Measurements from ENCODE around the gene TM9SF2. TPM values are rescaled to one million over a fixed set of nuclear protein-coding genes. Genes with fewer than 3 reads are reported as not detected.

Gene TM9SF2
- total RNA-seq, 1 experiment from 2014 or later, result 67.9 TPM

- ChIA-PET POLR2A (no interaction called here), CTCF (no interaction called here)
- intact Hi-C loops (cut with micrococcal nuclease; ENCODE audit: unreplicated experiment), result no loop called here
- DNase-seq (ENCODE audit: low read depth, low spot score) (no peak), ATAC-seq (no peak)
- Histone ChIP-seq H3K36me3 (ENCODE audit: control insufficient read depth, insufficient read depth, low read length) (no peaks in the 10 kb centered on the region), H3K9me3 (ENCODE audit: control insufficient read depth, insufficient read depth, low read depth, low read length) (no peaks in the 10 kb centered on the region; the same call in 1 of the 2 replicates), H3K4me1 (ENCODE audit: control insufficient read depth, insufficient read depth, low read length) (peaks cover 5% of the 10 kb centered on the region), H3K27me3 (ENCODE audit: control insufficient read depth, insufficient read depth, low read length) (no peaks in the 10 kb centered on the region), H3K4me3 (ENCODE audit: low read depth in 2 of 2, low read length in 2 of 2) (no peak overlapping the region), H3K27ac (ENCODE audit: low read length) (no peak overlapping the region)
- BruUV-seq (replicated peaks), result no TSS peak
- in situ Hi-C loops (cut with HindIII; ENCODE audit: low pct_unique_long_range_greater_than_20kb, low sequenced_read_pairs), result no loop called here
- TF ChIP-seq SIN3A (IDR thresholded peaks at IDR 0.05; ENCODE audit: borderline replicate concordance, insufficient read depth, low read depth, low read length), result no peak
- no peak for TF ChIP-seq REST (IDR thresholded peaks at IDR 0.05; ENCODE audit: insufficient read depth in 1 of 2, low read depth in 2 of 2, low read length in 1 of 2)
- no peak for TF ChIP-seq POLR2AphosphoS5 (IDR thresholded peaks at IDR 0.05; ENCODE audit: low read depth, low read length)
- no peak for TF ChIP-seq TCF7L2 (IDR thresholded peaks at IDR 0.05; ENCODE audit: low read depth, low read length)
- TF ChIP-seq, protein P1, sequence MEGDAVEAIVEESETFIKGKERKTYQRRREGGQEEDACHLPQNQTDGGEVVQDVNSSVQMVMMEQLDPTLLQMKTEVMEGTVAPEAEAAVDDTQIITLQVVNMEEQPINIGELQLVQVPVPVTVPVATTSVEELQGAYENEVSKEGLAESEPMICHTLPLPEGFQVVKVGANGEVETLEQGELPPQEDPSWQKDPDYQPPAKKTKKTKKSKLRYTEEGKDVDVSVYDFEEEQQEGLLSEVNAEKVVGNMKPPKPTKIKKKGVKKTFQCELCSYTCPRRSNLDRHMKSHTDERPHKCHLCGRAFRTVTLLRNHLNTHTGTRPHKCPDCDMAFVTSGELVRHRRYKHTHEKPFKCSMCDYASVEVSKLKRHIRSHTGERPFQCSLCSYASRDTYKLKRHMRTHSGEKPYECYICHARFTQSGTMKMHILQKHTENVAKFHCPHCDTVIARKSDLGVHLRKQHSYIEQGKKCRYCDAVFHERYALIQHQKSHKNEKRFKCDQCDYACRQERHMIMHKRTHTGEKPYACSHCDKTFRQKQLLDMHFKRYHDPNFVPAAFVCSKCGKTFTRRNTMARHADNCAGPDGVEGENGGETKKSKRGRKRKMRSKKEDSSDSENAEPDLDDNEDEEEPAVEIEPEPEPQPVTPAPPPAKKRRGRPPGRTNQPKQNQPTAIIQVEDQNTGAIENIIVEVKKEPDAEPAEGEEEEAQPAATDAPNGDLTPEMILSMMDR (IDR thresholded peaks at IDR 0.05), result no peak
These were observed 6.7 kb downstream of the TM9SF2 start for GRCh38 chr13:99507986-99508385.

DNA sequence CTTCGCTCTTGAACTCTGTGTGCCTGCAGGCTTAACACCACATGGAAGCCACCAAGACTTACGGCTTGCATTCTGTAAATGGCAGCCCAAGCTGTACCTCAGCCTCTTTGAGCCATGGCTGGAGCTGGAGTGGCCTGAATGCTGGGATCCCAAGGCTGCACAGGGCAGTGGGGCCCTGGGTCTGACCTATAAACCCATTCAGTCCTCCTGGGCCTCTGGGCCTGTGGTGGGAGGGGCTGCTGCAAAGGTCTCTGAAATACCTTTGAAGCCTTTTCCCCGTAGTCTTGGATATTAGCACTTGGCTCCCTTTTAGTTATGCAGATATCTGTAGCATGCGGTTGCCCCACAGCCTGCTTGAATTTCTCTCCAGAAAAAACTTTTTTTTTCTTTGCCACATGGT, 8.2 kb downstream of the TM9SF2 start:
- no peak for TF ChIP-seq POLR2AphosphoS5 (IDR thresholded peaks at IDR 0.05; ENCODE audit: low read depth, low read length)
- TF ChIP-seq, protein P1 (IDR thresholded peaks at IDR 0.05), result no peak
- TF ChIP-seq REST (IDR thresholded peaks at IDR 0.05; ENCODE audit: insufficient read depth in 1 of 2, low read depth in 2 of 2, low read length in 1 of 2), result no peak
- BruUV-seq (replicated peaks), result no TSS peak
- intact Hi-C loops (cut with micrococcal nuclease; ENCODE audit: unreplicated experiment) (no loop called here), in situ Hi-C loops (cut with HindIII; ENCODE audit: low pct_unique_long_range_greater_than_20kb, low sequenced_read_pairs) (no loop called here)
- no peaks in the 10 kb centered on the region for H3K36me3 ChIP-seq (ENCODE audit: control insufficient read depth, insufficient read depth, low read length)
- DNase-seq (ENCODE audit: low read depth, low spot score), result no peak
- H3K9me3 ChIP-seq (ENCODE audit: control insufficient read depth, insufficient read depth, low read depth, low read length), result no peaks in the 10 kb centered on the region; the same call in 1 of the 2 replicates
- H3K27me3 ChIP-seq (ENCODE audit: control insufficient read depth, insufficient read depth, low read length), result no peaks in the 10 kb centered on the region
- H3K4me1 ChIP-seq (ENCODE audit: control insufficient read depth, insufficient read depth, low read length), result peaks cover 3% of the 10 kb centered on the region; the same call in 1 of the 2 replicates
- no peak overlapping the region for H3K27ac ChIP-seq (ENCODE audit: low read length)
- H3K4me3 ChIP-seq (ENCODE audit: low read depth in 2 of 2, low read length in 2 of 2), result no peak overlapping the region
- ATAC-seq, result no peak
- ChIA-PET CTCF (no interaction called here), POLR2A (interaction anchor here (0.7 kb wide), 1 partner anchor 50 kb away, joined by 4 read pairs; no protein-coding TSS in a partner anchor)

Data from Panc1 (cell line).